GM12801 (cell line): ENCODE results near the gene CCNH.

Source experiments
- CTCF ChIP-seq: IDR thresholded peaks from one replicate; pipeline ENCODE4 v1.5.1; 2011; ENCODE audit warnings: control low read depth; ENCODE audit not compliant: insufficient read length; ENCODE audit errors: extremely low read depth

Gene CCNH

DNA sequence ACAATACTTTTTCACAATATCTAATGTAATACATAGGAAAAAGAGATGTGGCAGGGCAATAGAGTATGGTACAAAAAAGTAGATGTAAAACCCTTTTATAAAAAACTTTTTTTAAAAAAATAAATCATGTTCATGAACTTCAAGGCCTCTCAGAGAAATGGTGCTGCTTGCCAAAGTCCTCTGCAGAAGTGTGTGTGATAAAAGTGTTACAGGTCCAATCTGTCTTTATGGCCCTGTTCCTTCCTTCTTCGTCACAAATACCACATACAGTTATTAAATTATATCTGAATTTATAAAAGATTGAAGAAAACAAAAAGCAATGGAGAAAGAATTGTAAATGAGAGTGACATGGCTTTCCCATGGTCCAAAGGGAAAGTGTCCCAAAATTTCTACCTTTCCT lies 21.7 kb upstream of the CCNH start:
- TF ChIP-seq CTCF, result no peak

DNA sequence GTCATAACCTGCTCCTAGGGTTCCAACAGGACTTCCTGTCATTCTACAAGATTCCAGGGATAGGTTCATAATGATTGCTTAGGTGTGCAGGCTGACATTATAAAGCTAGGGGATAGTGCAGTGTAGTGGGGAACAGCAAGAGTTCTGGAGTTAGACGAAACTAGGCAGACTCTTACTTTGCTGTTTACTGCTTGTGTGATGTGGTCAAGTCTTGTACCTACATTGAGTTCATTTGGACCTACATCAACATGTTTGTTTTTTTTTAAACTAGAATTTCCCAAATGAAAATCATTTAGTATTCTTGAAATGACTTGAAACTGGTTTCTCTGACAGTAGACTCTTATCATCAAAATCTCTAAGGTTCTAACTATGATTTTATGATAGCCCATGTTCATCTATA lies 21.2 kb upstream of the CCNH start:
- no peak for TF ChIP-seq CTCF

DNA sequence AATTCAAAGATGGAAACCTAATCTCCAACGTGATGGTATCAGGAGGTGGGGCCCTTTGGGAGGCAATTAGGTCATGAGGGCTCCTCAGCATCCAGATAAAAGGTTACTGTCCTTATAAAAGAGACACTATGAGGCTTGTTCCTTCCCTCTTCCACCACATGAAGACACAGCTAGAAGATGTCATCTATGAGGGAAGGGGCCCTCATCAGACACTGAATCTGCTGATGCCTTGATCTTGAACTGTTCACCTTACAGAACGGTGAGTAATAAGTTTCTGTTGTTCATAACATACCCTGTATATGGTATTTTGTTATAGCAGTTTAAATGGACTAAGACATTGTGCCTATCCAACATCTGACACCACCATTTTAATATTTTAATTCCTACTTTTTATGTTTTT lies 19.7 kb upstream of the CCNH start:
- no peak for TF ChIP-seq CTCF

DNA sequence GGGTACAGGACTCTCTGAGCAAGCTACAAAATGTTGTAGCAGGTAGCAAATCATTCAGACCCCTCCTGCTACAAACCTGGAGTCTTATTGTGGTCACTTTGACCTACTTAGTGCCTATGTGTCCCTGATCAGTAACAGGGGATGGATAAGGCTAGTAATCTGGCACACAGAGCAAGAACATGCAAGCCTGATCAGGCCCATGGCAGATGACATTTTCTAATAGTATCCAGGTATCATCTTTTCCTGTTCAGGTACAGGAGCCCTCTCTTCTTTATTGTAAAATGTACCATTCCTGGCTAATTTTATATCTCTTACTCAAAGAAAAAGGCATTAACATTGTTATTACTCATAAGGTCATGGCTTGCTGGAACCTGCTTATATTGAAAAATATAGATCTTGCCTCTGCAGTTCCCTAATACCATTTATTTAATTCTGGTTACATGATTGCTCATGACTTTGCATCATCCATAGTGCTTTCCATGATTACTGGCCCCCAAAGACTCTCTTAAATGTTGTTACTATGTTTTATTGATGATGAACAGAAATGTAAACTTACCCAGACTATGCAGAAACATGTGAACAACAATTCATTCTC lies 18.2 kb upstream of the CCNH start:
- TF ChIP-seq CTCF, result no peak

DNA sequence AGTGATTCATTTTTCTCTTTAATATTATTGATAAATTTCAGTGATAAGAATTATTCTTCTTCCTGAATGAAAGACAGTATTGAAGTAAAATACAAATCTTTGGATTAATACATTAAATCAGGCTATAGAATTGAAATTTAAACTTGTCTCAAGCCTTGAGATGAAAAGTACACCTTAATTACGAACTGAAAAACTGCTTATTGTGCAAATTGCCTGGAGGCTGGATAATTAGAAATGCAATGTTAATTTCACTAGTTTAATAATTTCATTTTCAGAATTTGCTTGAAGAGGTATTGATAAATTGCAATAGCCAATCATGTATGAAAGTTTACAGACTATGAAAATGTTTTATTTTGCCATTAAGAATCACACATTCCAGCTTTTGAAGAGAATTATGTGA lies 11.0 kb upstream of the CCNH start:
- no peak for TF ChIP-seq CTCF

DNA sequence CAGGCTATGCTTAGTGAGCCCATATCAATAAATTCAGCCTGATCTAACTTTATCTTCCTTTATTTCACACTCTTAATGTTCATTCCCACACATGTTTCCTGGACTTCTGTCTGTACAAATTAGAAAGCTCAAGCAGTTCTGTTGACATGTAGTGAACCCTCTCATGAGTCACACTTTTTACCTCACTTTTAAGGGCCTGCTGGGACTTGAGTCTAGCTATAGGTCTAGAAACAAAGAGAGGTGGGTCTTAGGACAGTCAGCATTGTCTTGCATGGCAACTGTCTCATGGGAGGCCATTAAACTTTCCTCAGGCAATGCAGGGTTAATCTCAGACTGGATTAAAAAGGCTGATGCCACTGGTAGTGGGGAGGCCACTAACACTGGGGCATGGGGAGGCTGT lies 8.6 kb upstream of the CCNH start:
- no peak for TF ChIP-seq CTCF

GRCh38 chr5:87418506-87418905 lies 5.8 kb upstream of the CCNH start:
- no peak for TF ChIP-seq CTCF

DNA sequence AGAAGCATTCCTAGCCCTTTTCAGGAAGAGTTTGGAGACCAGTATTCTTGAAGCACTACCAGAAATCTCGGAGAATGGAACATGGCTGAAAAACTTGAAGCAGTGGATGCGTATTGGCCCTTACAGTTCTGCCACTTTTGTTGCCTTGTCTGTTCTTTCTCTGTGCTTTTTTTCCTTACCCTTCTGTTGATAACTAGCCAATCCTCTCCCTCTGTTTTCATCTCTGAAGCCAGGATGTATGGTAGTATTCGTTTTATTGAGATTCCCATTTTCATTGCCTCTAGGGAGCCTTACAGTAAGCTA lies 564 bp upstream of the CCNH start:
- TF ChIP-seq CTCF, result no peak
